ENCODE measurements around the gene RBM6. TPM values are rescaled to one million over a fixed set of nuclear protein-coding genes. Genes with fewer than 3 reads are reported as not detected.

The RBM6 gene
- polyA plus RNA-seq, 1 experiment, result 33.4 TPM

DNA sequence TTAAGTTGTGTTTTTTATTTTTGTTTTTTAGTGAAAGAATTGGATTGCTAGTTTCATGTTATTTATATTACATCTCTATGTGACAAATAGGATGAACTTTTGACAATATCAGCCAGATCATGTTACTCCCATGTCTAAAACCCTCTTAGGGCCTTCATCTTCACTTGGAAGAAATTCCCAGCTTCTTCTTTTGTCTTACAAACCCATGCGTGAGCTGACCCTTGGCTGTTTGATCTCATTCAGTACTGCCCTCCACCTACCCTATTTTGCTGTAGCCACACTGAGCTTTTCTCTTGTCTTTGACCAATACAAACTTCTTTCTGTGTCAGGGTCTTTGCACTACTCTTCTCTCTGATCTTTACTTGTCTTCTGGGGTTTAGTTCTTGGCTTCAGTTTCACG lies 37.0 kb downstream of the RBM6 start:
- CTCF ChIA-PET, result no interaction called here
- H3K36me3 ChIP-seq (ENCODE audit: control insufficient read depth, insufficient read depth, low read length), result peaks cover 2% of the 10 kb centered on the region
- no peak overlapping the region for H3K4me3 ChIP-seq (ENCODE audit: low read depth, low read length)
- TF ChIP-seq, protein P1, sequence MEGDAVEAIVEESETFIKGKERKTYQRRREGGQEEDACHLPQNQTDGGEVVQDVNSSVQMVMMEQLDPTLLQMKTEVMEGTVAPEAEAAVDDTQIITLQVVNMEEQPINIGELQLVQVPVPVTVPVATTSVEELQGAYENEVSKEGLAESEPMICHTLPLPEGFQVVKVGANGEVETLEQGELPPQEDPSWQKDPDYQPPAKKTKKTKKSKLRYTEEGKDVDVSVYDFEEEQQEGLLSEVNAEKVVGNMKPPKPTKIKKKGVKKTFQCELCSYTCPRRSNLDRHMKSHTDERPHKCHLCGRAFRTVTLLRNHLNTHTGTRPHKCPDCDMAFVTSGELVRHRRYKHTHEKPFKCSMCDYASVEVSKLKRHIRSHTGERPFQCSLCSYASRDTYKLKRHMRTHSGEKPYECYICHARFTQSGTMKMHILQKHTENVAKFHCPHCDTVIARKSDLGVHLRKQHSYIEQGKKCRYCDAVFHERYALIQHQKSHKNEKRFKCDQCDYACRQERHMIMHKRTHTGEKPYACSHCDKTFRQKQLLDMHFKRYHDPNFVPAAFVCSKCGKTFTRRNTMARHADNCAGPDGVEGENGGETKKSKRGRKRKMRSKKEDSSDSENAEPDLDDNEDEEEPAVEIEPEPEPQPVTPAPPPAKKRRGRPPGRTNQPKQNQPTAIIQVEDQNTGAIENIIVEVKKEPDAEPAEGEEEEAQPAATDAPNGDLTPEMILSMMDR (IDR thresholded peaks at IDR 0.05; ENCODE audit: insufficient read depth, low read depth, low read length), result no peak
- H3K27me3 ChIP-seq (ENCODE audit: control insufficient read depth, insufficient read depth, low read length), result no peaks in the 10 kb centered on the region
- no peak for DNase-seq (ENCODE audit: low read depth)
- POLR2A ChIA-PET, result no interaction called here

DNA sequence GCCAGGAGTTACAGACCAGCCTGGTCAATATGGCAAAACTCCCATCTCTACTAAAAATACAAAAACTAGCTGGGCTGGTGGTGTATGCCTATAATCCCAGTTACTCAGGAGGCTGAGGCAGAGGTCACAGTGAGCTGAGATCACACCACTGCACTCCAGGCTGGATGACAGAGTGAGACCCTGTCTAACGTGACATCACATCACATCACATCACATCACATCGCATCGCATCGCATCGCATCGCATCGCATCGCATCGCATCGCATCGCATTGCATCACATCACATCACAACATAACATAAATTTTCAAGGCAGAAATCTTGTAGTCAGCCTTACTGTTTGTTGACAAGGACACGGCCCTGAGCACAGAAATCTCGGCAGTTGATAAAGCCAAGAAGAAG lies 44.4 kb downstream of the RBM6 start:
- POLR2A ChIA-PET, result no interaction called here
- CTCF ChIA-PET, result interaction anchor here (1.1 kb wide), 1 partner anchor 9 kb away, joined by 3 read pairs; no protein-coding TSS in a partner anchor

DNA sequence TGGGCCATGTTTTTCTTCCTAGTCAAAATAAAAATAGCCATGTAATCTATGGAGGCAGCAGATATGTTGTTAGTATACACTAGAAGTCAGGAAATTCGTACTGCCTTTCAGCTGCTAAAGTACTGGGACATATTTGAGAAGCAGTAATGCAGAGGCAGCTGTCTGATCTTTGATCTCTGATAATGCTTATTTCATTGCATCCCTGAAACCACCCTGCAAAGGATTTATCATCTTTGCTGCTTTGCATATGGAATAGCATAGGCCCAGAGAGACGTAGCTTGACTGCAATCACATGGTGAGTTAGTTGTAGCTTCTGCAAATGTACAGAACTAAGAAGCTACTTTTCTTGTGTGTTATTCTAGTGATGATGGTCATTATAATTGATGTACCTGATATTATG lies 52.4 kb downstream of the RBM6 start:
- Histone ChIP-seq H3K36me3 (ENCODE audit: control insufficient read depth, insufficient read depth, low read length) (no peaks in the 10 kb centered on the region; the same call in 1 of the 2 replicates), H3K27me3 (ENCODE audit: control insufficient read depth, insufficient read depth, low read length) (no peaks in the 10 kb centered on the region), H3K4me3 (ENCODE audit: low read depth, low read length) (no peak overlapping the region)
- ChIA-PET POLR2A (no interaction called here), CTCF (no interaction called here)
- no peak for DNase-seq (ENCODE audit: low read depth)
- TF ChIP-seq, protein P1 (IDR thresholded peaks at IDR 0.05; ENCODE audit: insufficient read depth, low read depth, low read length), result no peak

More for the DNA sequence above, 44.4 kb downstream of the RBM6 start:
- no peak for DNase-seq (ENCODE audit: low read depth)
- TF ChIP-seq, protein P1 (IDR thresholded peaks at IDR 0.05; ENCODE audit: insufficient read depth, low read depth, low read length), result no peak
- Histone ChIP-seq H3K27me3 (ENCODE audit: control insufficient read depth, insufficient read depth, low read length) (no peaks in the 10 kb centered on the region), H3K4me3 (ENCODE audit: low read depth, low read length) (no peak overlapping the region), H3K36me3 (ENCODE audit: control insufficient read depth, insufficient read depth, low read length) (peaks cover 2% of the 10 kb centered on the region; the same call in 1 of the 2 replicates)

DNA sequence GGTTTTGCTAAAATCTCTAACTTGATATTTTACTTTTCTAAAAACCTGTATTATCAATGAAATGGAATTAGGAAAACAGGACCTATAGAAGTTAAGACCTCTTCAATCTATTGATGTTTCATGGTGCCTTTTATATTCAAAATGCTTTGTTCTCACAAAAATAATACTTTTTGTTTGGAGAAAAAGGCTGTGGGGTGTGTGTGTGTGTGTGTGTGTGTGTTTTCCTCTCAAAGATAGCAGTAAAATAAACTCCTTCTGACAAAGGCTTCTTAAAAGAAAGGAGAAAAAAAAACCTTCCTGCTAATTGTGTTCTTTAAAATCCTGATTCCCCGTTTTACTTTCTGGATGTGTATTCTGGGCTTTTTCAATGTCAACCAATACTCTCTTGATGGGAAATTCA lies 54.5 kb downstream of the RBM6 start:
- H3K4me3 ChIP-seq (ENCODE audit: low read depth, low read length), result no peak overlapping the region
- no peaks in the 10 kb centered on the region; the same call in 1 of the 2 replicates for H3K36me3 ChIP-seq (ENCODE audit: control insufficient read depth, insufficient read depth, low read length)
- TF ChIP-seq, protein P1 (IDR thresholded peaks at IDR 0.05; ENCODE audit: insufficient read depth, low read depth, low read length), result no peak
- POLR2A ChIA-PET, result no interaction called here
- CTCF ChIA-PET, result no interaction called here
- DNase-seq (ENCODE audit: low read depth), result no peak
- H3K27me3 ChIP-seq (ENCODE audit: control insufficient read depth, insufficient read depth, low read length), result no peaks in the 10 kb centered on the region

DNA sequence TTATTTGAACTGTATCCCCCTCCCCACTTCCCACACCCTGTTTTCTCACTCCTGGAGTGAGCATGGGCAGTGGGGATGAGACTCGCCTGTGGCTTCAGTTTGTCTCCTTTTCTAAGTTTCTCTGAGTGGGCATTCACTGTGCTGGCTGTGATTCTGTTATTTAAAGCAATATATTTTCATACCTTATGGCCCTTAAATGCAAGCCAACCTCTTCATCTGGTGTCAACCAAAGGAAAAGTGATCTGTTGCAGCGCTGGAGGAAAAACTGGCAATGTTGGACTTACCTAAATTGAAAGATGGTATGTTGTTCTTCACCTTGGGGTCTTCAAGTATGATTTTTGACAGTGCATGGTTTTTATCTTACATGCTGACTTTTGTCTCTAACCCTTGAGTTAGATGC lies 56.1 kb downstream of the RBM6 start:
- POLR2A ChIA-PET, result no interaction called here
- CTCF ChIA-PET, result no interaction called here
- DNase-seq (ENCODE audit: low read depth), result no peak
- no peaks in the 10 kb centered on the region; the same call in 1 of the 2 replicates for H3K36me3 ChIP-seq (ENCODE audit: control insufficient read depth, insufficient read depth, low read length)
- H3K27me3 ChIP-seq (ENCODE audit: control insufficient read depth, insufficient read depth, low read length), result no peaks in the 10 kb centered on the region
- TF ChIP-seq, protein P1 (IDR thresholded peaks at IDR 0.05; ENCODE audit: insufficient read depth, low read depth, low read length), result no peak
- no peak overlapping the region for H3K4me3 ChIP-seq (ENCODE audit: low read depth, low read length)

Measured in BJ (cell line).